Middle frontal gyrus (tissue), 1 donor: ENCODE data around the gene TTI1.

Source experiments
- DNase-seq: peaks from one replicate; pipeline ENCODE4 v3.0.0-alpha.2; 2015; ENCODE audit warnings: low spot score; ENCODE audit errors: extremely low spot score

Gene TTI1

GRCh38 chr20:38033330-38034107, at the start of gene TTI1, which contains the start of gene RPRD1B:
TTI1 (minus strand) TSS chr20:38033456; CDS start chr20:38013816, 19,640 bp downstream.
RPRD1B (plus strand) TSS chr20:38033746; CDS start chr20:38033948, 202 bp downstream.
- DNase-seq: peak; percentile 91

GRCh38 chr20:38082894-38083293, 49.6 kb upstream of the TTI1 start:
- no peak for DNase-seq

- DNase-seq: no peak
Measured at GRCh38 chr20:38081575-38081974, 48.3 kb upstream of the TTI1 start.

GRCh38 chr20:38079353-38079752, 46.1 kb upstream of the TTI1 start:
- DNase-seq: no peak

- DNase-seq: no peak
Measured at GRCh38 chr20:38078084-38078483, 44.8 kb upstream of the TTI1 start.

- DNase-seq: no peak
Measured at GRCh38 chr20:38076548-38076947, 43.3 kb upstream of the TTI1 start.

- no peak for DNase-seq
Measured at GRCh38 chr20:38075161-38075998, 42.1 kb upstream of the TTI1 start.

GRCh38 chr20:38073307-38074071, 40.2 kb upstream of the TTI1 start:
- peak; percentile 60 for DNase-seq

GRCh38 chr20:38072898-38073297, 39.6 kb upstream of the TTI1 start:
- no peak for DNase-seq

- DNase-seq: no peak
Measured at GRCh38 chr20:38067717-38068365, 34.6 kb upstream of the TTI1 start.

GRCh38 chr20:38066969-38067716, 33.9 kb upstream of the TTI1 start:
- DNase-seq: no peak

- DNase-seq: no peak
Measured at GRCh38 chr20:38065764-38066375, 32.6 kb upstream of the TTI1 start.

GRCh38 chr20:38063911-38064530, 30.8 kb upstream of the TTI1 start:
- DNase-seq: no peak

- DNase-seq: no peak
Measured at GRCh38 chr20:38062890-38063289, 29.6 kb upstream of the TTI1 start.

GRCh38 chr20:38061109-38061508, 27.9 kb upstream of the TTI1 start:
- no peak for DNase-seq

- DNase-seq: no peak
Measured at GRCh38 chr20:38060536-38060935, 27.3 kb upstream of the TTI1 start.

GRCh38 chr20:38059832-38060231, 26.6 kb upstream of the TTI1 start:
- DNase-seq: no peak

- peak; percentile 53 for DNase-seq
Measured at GRCh38 chr20:38057351-38057972, 24.2 kb upstream of the TTI1 start.

GRCh38 chr20:38055848-38056247, 22.6 kb upstream of the TTI1 start:
- no peak for DNase-seq
